HepG2 (cell line): ENCODE data around the gene SPINK8.

Experiments used
- ATF2 ChIP-seq: sonication (generic); formaldehyde crosslinking; IDR thresholded peaks from 2 replicates; pipeline ENCODE4 v1.4.0; 2020; ENCODE audit warnings: missing genetic modification reagents
- CTCF ChIP-seq: sonication (generic); formaldehyde crosslinking; IDR thresholded peaks from 2 replicates; pipeline ENCODE4 v1.5.0; 2020; ENCODE audit warnings: mild to moderate bottlenecking, missing genetic modification reagents, moderate library complexity
- HMG20B ChIP-seq: conservative IDR thresholded peaks from 2 replicates; pipeline ENCODE4 v1.6.1; 2016; ENCODE audit warnings: missing genetic modification reagents, missing compliant biosample characterization
- KDM1A ChIP-seq: IDR thresholded peaks from 2 replicates; pipeline ENCODE4 v1.6.1; 2016; ENCODE audit warnings: missing compliant biosample characterization
- MAF1 ChIP-seq: sonication (generic); formaldehyde crosslinking; IDR thresholded peaks from 2 replicates; pipeline ENCODE4 v1.5.0; 2020; ENCODE audit warnings: missing genetic modification reagents, borderline replicate concordance
- MXI1 ChIP-seq: IDR thresholded peaks from 3 replicates; pipeline ENCODE4 v1.6.1; 2012; ENCODE audit warnings: low read depth, low read length, inconsistent platforms, borderline replicate concordance
- NFIC ChIP-seq: IDR thresholded peaks from 2 replicates; pipeline ENCODE4 v1.6.1; 2012; ENCODE audit warnings: mild to moderate bottlenecking, low read length, inconsistent platforms
- NR0B2 ChIP-seq: sonication (generic); formaldehyde crosslinking; IDR thresholded peaks from 2 replicates; pipeline ENCODE4 v1.4.0; 2020; ENCODE audit warnings: mild to moderate bottlenecking, missing genetic modification reagents
- POLR2A ChIP-seq, 2 experiments: IDR thresholded peaks; 2 replicates each; pipeline ENCODE4 v1.6.1; 2011; ENCODE audit warnings: low read depth in 2 of 2, low read length in 2 of 2, mild to moderate bottlenecking in 1 of 2, moderate library complexity in 1 of 2; ENCODE audit not compliant: insufficient read depth in 1 of 2
- STAT6 ChIP-seq: sonication (generic); formaldehyde crosslinking; IDR thresholded peaks from 2 replicates; pipeline ENCODE4 v1.4.0; 2020; ENCODE audit warnings: missing genetic modification reagents, mild to moderate bottlenecking, borderline replicate concordance
- TAF1 ChIP-seq: sonication (generic); formaldehyde crosslinking; IDR thresholded peaks from 2 replicates; pipeline ENCODE4 v1.4.0; 2020; ENCODE audit warnings: missing genetic modification reagents
- TCF12 ChIP-seq, 2 experiments: fragments of 450-650 bp in 1 of 2; sonication (generic) in 1 of 2; formaldehyde crosslinking in 1 of 2; IDR thresholded peaks; 2 replicates each; pipeline versions ENCODE4 v1.6.1 to v1.8.0; 2017 to 2022; ENCODE audit warnings: antibody characterized with exemption in 1 of 2, mild to moderate bottlenecking in 1 of 2, missing genetic modification reagents in 1 of 2, moderate library complexity in 1 of 2
- ZBTB40 ChIP-seq, 2 experiments: fragments of 450-650 bp in 1 of 2; sonication (generic) in 1 of 2; formaldehyde crosslinking in 1 of 2; IDR thresholded peaks; 2 replicates each; pipeline versions ENCODE4 v1.6.1 to v1.8.0; 2016 to 2022; ENCODE audit warnings: antibody characterized with exemption in 1 of 2, mild to moderate bottlenecking in 1 of 2, missing genetic modification reagents in 1 of 2
- ZNF143 ChIP-seq: sonication (generic); formaldehyde crosslinking; IDR thresholded peaks from 2 replicates; pipeline ENCODE4 v1.4.0; 2020; ENCODE audit warnings: missing genetic modification reagents

- TF ChIP-seq ZNF143 (CRISPR knock-in tag) (no peak), ATF2 (CRISPR knock-in tag) (no peak), STAT6 (CRISPR knock-in tag) (no peak), NR0B2 (CRISPR knock-in tag) (no peak), NFIC (no peak), TAF1 (CRISPR knock-in tag) (no peak), TCF12 (IDR thresholded peaks at IDR 0.05) (no peak), TCF12 (CRISPR knock-in tag; IDR thresholded peaks at IDR 0.05) (no peak), HMG20B (CRISPR knock-in tag) (no peak), ZBTB40 (IDR thresholded peaks at IDR 0.05) (no peak), ZBTB40 (CRISPR knock-in tag; IDR thresholded peaks at IDR 0.05) (no peak), KDM1A (CRISPR knock-in tag) (no peak), MXI1 (no peak), CTCF (no peak), POLR2A (IDR thresholded peaks at IDR 0.05; ENCODE audit: insufficient read depth in 1 of 2, low read depth in 2 of 2, low read length in 2 of 2) (no peak), MAF1 (CRISPR knock-in tag) (no peak)
Observed at GRCh38 chr3:48361928-48362327, 28.5 kb upstream of the SPINK8 start.
